ENCODE measurements around the gene SP3. TPM values are rescaled to one million over a fixed set of nuclear protein-coding genes. Genes with fewer than 3 reads are reported as not detected.

SP3 gene
- total RNA-seq, 4 donors from 2014 or later: 69.7 to 94.3 (median 87.6) TPM

GRCh38 chr2:174008720-174009119 is 43.5 kb upstream of the SP3 start:
- H3K4me1 ChIP-seq: peaks cover 0 to 48% (median 0%) of the 10 kb centered on the region in 3 donors
- 89 to 91% methylated on average over 4 of the region's 4 CpGs for WGBS, 2 donors (ENCODE audit: low coverage in 1 of 2)
- no peak overlapping the region for H3K4me3 ChIP-seq
- ATAC-seq: no peak
- no peaks in the 10 kb centered on the region for H3K36me3 ChIP-seq
- TF ChIP-seq CTCF (IDR thresholded peaks at IDR 0.05) (no peak), POLR2A (IDR thresholded peaks at IDR 0.05) (no peak), EP300 (IDR thresholded peaks at IDR 0.05) (no peak), POLR2AphosphoS5 (IDR thresholded peaks at IDR 0.05) (no peak)
- no peaks in the 10 kb centered on the region for H3K9me3 ChIP-seq
- no peaks in the 10 kb centered on the region for H3K27me3 ChIP-seq
- no peak overlapping the region for H3K27ac ChIP-seq

- Histone ChIP-seq H3K4me1 (peaks cover 0 to 32% (median 0%) of the 10 kb centered on the region in 3 donors), H3K4me3 (no peak overlapping the region), H3K9me3 (no peaks in the 10 kb centered on the region), H3K36me3 (no peaks in the 10 kb centered on the region), H3K27me3 (no peaks in the 10 kb centered on the region), H3K27ac (no peak overlapping the region)
- no peak for ATAC-seq
- WGBS, 2 donors (ENCODE audit: low coverage in 1 of 2): 86 to 87% methylated on average over 5 of the region's 5 CpGs
- no peak for TF ChIP-seq POLR2A (IDR thresholded peaks at IDR 0.05)
- TF ChIP-seq CTCF (IDR thresholded peaks at IDR 0.05): no peak
- TF ChIP-seq POLR2AphosphoS5 (IDR thresholded peaks at IDR 0.05): no peak
- no peak for TF ChIP-seq EP300 (IDR thresholded peaks at IDR 0.05)
Observed at GRCh38 chr2:174007010-174007409, 41.8 kb upstream of the SP3 start.

- TF ChIP-seq EP300 (IDR thresholded peaks at IDR 0.05) (no peak), CTCF (IDR thresholded peaks at IDR 0.05) (no peak), POLR2A (IDR thresholded peaks at IDR 0.05) (no peak), POLR2AphosphoS5 (IDR thresholded peaks at IDR 0.05) (no peak)
- Histone ChIP-seq H3K27me3 (no peaks in the 10 kb centered on the region), H3K9me3 (no peaks in the 10 kb centered on the region), H3K36me3 (no peaks in the 10 kb centered on the region), H3K4me3 (no peak overlapping the region), H3K4me1 (peaks cover 0 to 21% (median 0%) of the 10 kb centered on the region in 3 donors), H3K27ac (peak overlapping the region in 2 of 4 donors; percentile 9 to 32)
- 80 to 89% methylated on average over 1 to 10 of the region's 11 CpGs for WGBS, 2 donors (ENCODE audit: low coverage in 1 of 2)
- ATAC-seq: no peak
Observed at GRCh38 chr2:174005801-174006419, 40.7 kb upstream of the SP3 start.

GRCh38 chr2:174004905-174005605 is 39.9 kb upstream of the SP3 start:
- peak; percentile 87 for ATAC-seq
- peak; percentile 57 for TF ChIP-seq POLR2AphosphoS5 (IDR thresholded peaks at IDR 0.05)
- TF ChIP-seq EP300 (IDR thresholded peaks at IDR 0.05): no peak
- Histone ChIP-seq H3K27ac (peak overlapping the region; percentile 9 to 54 (median 26)), H3K4me1 (peaks cover 0 to 16% (median 0%) of the 10 kb centered on the region in 3 donors), H3K9me3 (no peaks in the 10 kb centered on the region), H3K27me3 (no peaks in the 10 kb centered on the region), H3K4me3 (no peak overlapping the region), H3K36me3 (no peaks in the 10 kb centered on the region)
- WGBS, 2 donors (ENCODE audit: low coverage in 1 of 2): 28 to 32% methylated on average over 4 of the region's 4 CpGs

- H3K36me3 ChIP-seq: no peaks in the 10 kb centered on the region
- no peaks in the 10 kb centered on the region for H3K9me3 ChIP-seq
- H3K4me1 ChIP-seq: peaks cover 0 to 24% (median 0%) of the 10 kb centered on the region in 3 donors
- WGBS, 2 donors (ENCODE audit: low coverage in 1 of 2): 75 to 82% methylated on average over 4 to 12 of the region's 13 CpGs
- peak overlapping the region; percentile 9 to 54 (median 26) for H3K27ac ChIP-seq
- H3K27me3 ChIP-seq: no peaks in the 10 kb centered on the region
- ATAC-seq: no peak
- TF ChIP-seq POLR2AphosphoS5 (IDR thresholded peaks at IDR 0.05) (no peak), EP300 (IDR thresholded peaks at IDR 0.05) (no peak), CTCF (IDR thresholded peaks at IDR 0.05) (no peak), POLR2A (IDR thresholded peaks at IDR 0.05) (no peak)
- H3K4me3 ChIP-seq: no peak overlapping the region
Observed at GRCh38 chr2:174003720-174004695, 38.8 kb upstream of the SP3 start.

Data from gastroesophageal sphincter (tissue), 4 donors.